Panc1 (cell line): ENCODE results near the gene RBMS3. TPM values are rescaled to one million over a fixed set of nuclear protein-coding genes. Genes with fewer than 3 reads are reported as not detected.

Source experiments
- ATAC-seq: fragments of 200-7000 bp; cut with Tn5 transposase; 2 replicates; pipeline ENCODE4 v1.9.1; 2020; ENCODE audit warnings: mild to moderate bottlenecking, moderate library complexity
- BruUV-seq: library from RNA; stranded (reverse); fragments of 400-500 nt; replicated peaks from 2 replicates; lab custom pipeline; 2021; lab: Mats Ljungman, UMichigan
- CTCF ChIA-PET: fragments of 300-600 bp; sonication (Branson Sonifier 250); formaldehyde crosslinking; loops from one replicate; lab custom pipeline; 2022; ENCODE audit warnings: antibody characterized with exemption; lab: Charles Lee
- POLR2A ChIA-PET: fragments of 300-600 bp; sonication (Branson Sonifier 250); formaldehyde crosslinking; loops from one replicate; lab custom pipeline; 2022; ENCODE audit warnings: antibody characterized with exemption; lab: Charles Lee
- DNase-seq: peaks from one replicate; pipeline ENCODE4 v3.0.0-alpha.2; 2010; ENCODE audit warnings: low read depth, low spot score
- H3K27ac ChIP-seq: 2 replicates; pipeline ENCODE4 v1.5.1; 2011; ENCODE audit warnings: mild to moderate bottlenecking, low read length, inconsistent platforms
- H3K27me3 ChIP-seq: fragments of 200-500 bp; sonication (Bioruptor generic); 2 replicates; pipeline ENCODE4 v1.6.0; 2014; ENCODE audit warnings: low read length, inconsistent platforms; ENCODE audit not compliant: control insufficient read depth, insufficient read depth
- H3K36me3 ChIP-seq: fragments of 200-500 bp; sonication (Bioruptor generic); 2 replicates; pipeline ENCODE4 v1.5.1; 2014; ENCODE audit warnings: inconsistent platforms, mild to moderate bottlenecking, low read length, moderate library complexity; ENCODE audit not compliant: control insufficient read depth, insufficient read depth
- H3K4me1 ChIP-seq: 2 replicates; pipeline ENCODE4 v1.5.1; 2011; ENCODE audit warnings: inconsistent platforms, mild to moderate bottlenecking, low read length, moderate library complexity; ENCODE audit not compliant: control insufficient read depth, insufficient read depth
- H3K4me3 ChIP-seq, 2 experiments: 2 replicates each; pipeline ENCODE4 v1.5.1; 2011 to 2012; ENCODE audit warnings: low read depth in 2 of 2, low read length in 2 of 2, mild to moderate bottlenecking in 2 of 2, inconsistent platforms in 1 of 2, moderate library complexity in 1 of 2
- H3K9me3 ChIP-seq: fragments of 200-500 bp; sonication (Bioruptor generic); 2 replicates; pipeline ENCODE4 v1.5.1; 2014; ENCODE audit warnings: low read depth, mild to moderate bottlenecking, inconsistent platforms, low read length, moderate library complexity; ENCODE audit not compliant: control insufficient read depth, insufficient read depth
- POLR2AphosphoS5 ChIP-seq: IDR thresholded peaks from 2 replicates; pipeline ENCODE4 v1.6.1; 2012; ENCODE audit warnings: mild to moderate bottlenecking, low read depth, low read length, moderate library complexity
- REST ChIP-seq, 2 experiments: IDR thresholded peaks; 2 replicates each; pipeline ENCODE4 v1.6.1; 2011 to 2012; ENCODE audit warnings: low read depth in 2 of 2, control low read depth in 1 of 2, low read length in 1 of 2, mild to moderate bottlenecking in 1 of 2, moderate library complexity in 1 of 2; ENCODE audit not compliant: insufficient read depth in 1 of 2
- SIN3A ChIP-seq: IDR thresholded peaks from 2 replicates; pipeline ENCODE4 v1.6.1; 2012; ENCODE audit warnings: low read depth, mild to moderate bottlenecking, low read length, moderate library complexity, borderline replicate concordance; ENCODE audit not compliant: insufficient read depth
- TCF7L2 ChIP-seq: IDR thresholded peaks from 2 replicates; pipeline ENCODE4 v1.6.1; 2011; ENCODE audit warnings: mild to moderate bottlenecking, low read depth, low read length, inconsistent platforms
- in situ Hi-C: cut with HindIII; loops from 2 replicates; pipeline ENCODE4 v1.10.0; 2016; ENCODE audit warnings: low sequenced_read_pairs, low pct_unique_long_range_greater_than_20kb
- intact Hi-C: fragments of 100-400 bp; cut with micrococcal nuclease; formaldehyde crosslinking; loops from one replicate; pipeline ENCODE4 v1.10.0; 2022; ENCODE audit not compliant: unreplicated experiment
- total RNA-seq: library from RNA; stranded (reverse); gene quantifications from one replicate; pipeline ENCODE4 v1.2.1, GENCODE V29; 2021; ENCODE audit not compliant: unreplicated experiment
- TF ChIP-seq, protein P1 (sequence below): fragments of 450-650 bp; IDR thresholded peaks from 2 replicates; pipeline ENCODE4 v1.5.1; 2017; ENCODE audit warnings: mild to moderate bottlenecking

Gene RBMS3
- total RNA-seq, 1 experiment from 2014 or later, result 1.1 TPM

GRCh38 chr3:29318251-29318650 lies 37.4 kb downstream of the RBMS3 start:
- BruUV-seq, result no TSS peak
- no peaks in the 10 kb centered on the region for H3K27me3 ChIP-seq
- no peak for DNase-seq
- no peaks in the 10 kb centered on the region for H3K4me1 ChIP-seq
- ChIA-PET POLR2A (no interaction called here), CTCF (no interaction called here)
- H3K36me3 ChIP-seq, result no peaks in the 10 kb centered on the region
- H3K9me3 ChIP-seq, result no peaks in the 10 kb centered on the region
- H3K4me3 ChIP-seq, result no peak overlapping the region
- TF ChIP-seq, protein P1, sequence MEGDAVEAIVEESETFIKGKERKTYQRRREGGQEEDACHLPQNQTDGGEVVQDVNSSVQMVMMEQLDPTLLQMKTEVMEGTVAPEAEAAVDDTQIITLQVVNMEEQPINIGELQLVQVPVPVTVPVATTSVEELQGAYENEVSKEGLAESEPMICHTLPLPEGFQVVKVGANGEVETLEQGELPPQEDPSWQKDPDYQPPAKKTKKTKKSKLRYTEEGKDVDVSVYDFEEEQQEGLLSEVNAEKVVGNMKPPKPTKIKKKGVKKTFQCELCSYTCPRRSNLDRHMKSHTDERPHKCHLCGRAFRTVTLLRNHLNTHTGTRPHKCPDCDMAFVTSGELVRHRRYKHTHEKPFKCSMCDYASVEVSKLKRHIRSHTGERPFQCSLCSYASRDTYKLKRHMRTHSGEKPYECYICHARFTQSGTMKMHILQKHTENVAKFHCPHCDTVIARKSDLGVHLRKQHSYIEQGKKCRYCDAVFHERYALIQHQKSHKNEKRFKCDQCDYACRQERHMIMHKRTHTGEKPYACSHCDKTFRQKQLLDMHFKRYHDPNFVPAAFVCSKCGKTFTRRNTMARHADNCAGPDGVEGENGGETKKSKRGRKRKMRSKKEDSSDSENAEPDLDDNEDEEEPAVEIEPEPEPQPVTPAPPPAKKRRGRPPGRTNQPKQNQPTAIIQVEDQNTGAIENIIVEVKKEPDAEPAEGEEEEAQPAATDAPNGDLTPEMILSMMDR, result no peak
- TF ChIP-seq POLR2AphosphoS5 (no peak), TCF7L2 (no peak), SIN3A (no peak), REST (IDR thresholded peaks at IDR 0.05; ENCODE audit: insufficient read depth in 1 of 2, low read depth in 2 of 2, low read length in 1 of 2) (no peak)
- intact Hi-C loops, result no loop called here
- in situ Hi-C loops, result no loop called here
- no peak for ATAC-seq
- no peak overlapping the region for H3K27ac ChIP-seq

DNA sequence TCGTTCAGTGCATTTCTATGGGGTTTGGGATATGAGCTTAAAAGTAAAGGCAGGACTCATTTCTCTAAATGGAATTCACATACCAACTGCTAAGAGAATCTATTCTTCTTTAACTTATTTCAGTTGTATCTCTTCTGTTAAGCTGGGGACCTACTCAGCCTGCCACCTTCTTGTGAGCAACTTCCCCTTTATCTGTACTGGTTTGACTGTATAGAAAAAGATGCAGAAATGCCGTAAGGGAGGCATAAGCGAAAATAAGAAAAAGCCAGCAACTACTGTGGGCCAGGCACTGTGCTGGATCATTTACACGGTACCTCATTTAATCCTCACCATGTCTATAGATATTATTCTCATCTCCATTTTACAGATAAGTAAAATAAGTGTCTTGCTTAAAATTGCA lies 38.4 kb downstream of the RBMS3 start:
- intact Hi-C loops, result no loop called here
- Histone ChIP-seq H3K4me3 (no peak overlapping the region), H3K4me1 (no peaks in the 10 kb centered on the region), H3K9me3 (no peaks in the 10 kb centered on the region), H3K27ac (no peak overlapping the region), H3K27me3 (no peaks in the 10 kb centered on the region), H3K36me3 (no peaks in the 10 kb centered on the region)
- in situ Hi-C loops, result no loop called here
- no peak for ATAC-seq
- CTCF ChIA-PET, result no interaction called here
- POLR2A ChIA-PET, result no interaction called here
- DNase-seq, result no peak
- TF ChIP-seq POLR2AphosphoS5 (no peak), TCF7L2 (no peak), REST (IDR thresholded peaks at IDR 0.05; ENCODE audit: insufficient read depth in 1 of 2, low read depth in 2 of 2, low read length in 1 of 2) (no peak), SIN3A (no peak)
- TF ChIP-seq, protein P1, result no peak
- BruUV-seq, result no TSS peak
